HCT116 (cell line): Measurements from ENCODE around the gene MANSC4. TPM values are rescaled to one million over a fixed set of nuclear protein-coding genes. Genes with fewer than 3 reads are reported as not detected.

Source experiments
- ATAC-seq: fragments of 200-7000 bp; cut with Tn5 transposase; 2 replicates; pipeline ENCODE4 v1.9.1; 2020; ENCODE audit warnings: mild to moderate bottlenecking, moderate library complexity
- BruUV-seq: library from RNA; stranded (reverse); fragments of 400-500 nt; replicated peaks from 2 replicates; lab custom pipeline; 2021; lab: Mats Ljungman, UMichigan
- CTCF ChIA-PET: fragments of 300-600 bp; sonication (Branson Sonifier 250); formaldehyde crosslinking; loops from one replicate; lab custom pipeline; 2021; ENCODE audit warnings: antibody characterized with exemption; lab: Charles Lee
- POLR2A ChIA-PET: fragments of 300-600, 350-600 bp; sonication (Branson Sonifier 250); formaldehyde crosslinking; loops from one replicate; lab custom pipeline; 2021; ENCODE audit warnings: antibody characterized with exemption; lab: Charles Lee
- RAD21 ChIA-PET, 2 experiments: fragments of 300-600 bp; sonication (Branson Sonifier 250); formaldehyde crosslinking; loops; one replicate each; lab custom pipeline; 2023; ENCODE audit warnings: low total read pairs in 2 of 2; ENCODE audit not compliant: uncharacterized antibody in 2 of 2, unreplicated experiment in 2 of 2, low non-redundant PET in 1 of 2; lab: Charles Lee
- DNase-seq: peaks from one replicate; pipeline ENCODE4 v3.0.0-alpha.2; 2010; ENCODE audit warnings: low read depth, low spot score
- H2AFZ ChIP-seq: fragments of 200-600 bp; shearing (Covaris generic), sonication (generic); 2 replicates; pipeline ENCODE4 v1.6.1; 2017; ENCODE audit warnings: low read depth, mixed run types, mixed read lengths, antibody characterized with exemption, low read length; ENCODE audit not compliant: poor library complexity, severe bottlenecking
- H3K27ac ChIP-seq: 2 replicates; pipeline ENCODE4 v1.5.1; 2012; ENCODE audit warnings: low read depth, low read length
- H3K27me3 ChIP-seq: fragments of 200-600 bp; sonication (generic); 2 replicates; pipeline ENCODE4 v1.6.1; 2016; ENCODE audit warnings: mixed run types, low read length, mixed read lengths; ENCODE audit not compliant: insufficient read depth
- H3K36me3 ChIP-seq, 2 experiments: fragments of 200-500 bp in 1 of 2; fragments of 200-600 bp in 1 of 2; sonication (Bioruptor generic) in 1 of 2; sonication (generic) in 1 of 2; 2 replicates each; pipeline versions ENCODE4 v1.5.1 to v1.6.1; 2014 to 2016; ENCODE audit warnings: low read length in 2 of 2, inconsistent platforms in 1 of 2, mixed read lengths in 1 of 2, mixed run types in 1 of 2; ENCODE audit not compliant: insufficient read depth in 2 of 2, control insufficient read depth in 1 of 2
- H3K4me1 ChIP-seq, 2 experiments: fragments of 200-600 bp in 1 of 2; sonication (generic) in 1 of 2; 2 replicates each; pipeline versions ENCODE4 v1.5.1 to v1.6.1; 2012 to 2017; ENCODE audit warnings: low read length in 2 of 2, inconsistent platforms in 1 of 2, mild to moderate bottlenecking in 1 of 2, mixed read lengths in 1 of 2, mixed run types in 1 of 2, moderate library complexity in 1 of 2; ENCODE audit not compliant: insufficient read depth in 2 of 2, control insufficient read depth in 1 of 2
- H3K4me2 ChIP-seq: fragments of 200-600 bp; sonication (generic); 2 replicates; pipeline ENCODE4 v1.6.1; 2017; ENCODE audit warnings: mixed run types, low read length, mixed read lengths
- H3K4me3 ChIP-seq, 2 experiments: fragments of 200-600 bp in 1 of 2; sonication (generic) in 1 of 2; replicated peaks in 1 of 2; 2 replicates each; pipeline ENCODE4 v1.5.1; 2011 to 2016; ENCODE audit warnings: low read length in 2 of 2, control low read depth in 1 of 2, low read depth in 1 of 2, mild to moderate bottlenecking in 1 of 2, mixed read lengths in 1 of 2, mixed run types in 1 of 2
- H3K79me2 ChIP-seq: fragments of 200-600 bp; sonication (generic); 2 replicates; pipeline ENCODE4 v1.6.1; 2017; ENCODE audit warnings: mild to moderate bottlenecking, mixed run types, low read length, moderate library complexity, mixed read lengths; ENCODE audit not compliant: insufficient read depth
- H3K9ac ChIP-seq: fragments of 200-600 bp; sonication (generic); 2 replicates; pipeline ENCODE4 v1.6.1; 2016; ENCODE audit warnings: low read length, mixed read lengths
- H3K9me2 ChIP-seq: fragments of 200-600 bp; sonication (generic), shearing (Covaris generic); 2 replicates; pipeline ENCODE4 v1.6.1; 2017; ENCODE audit warnings: mixed run types, mild to moderate bottlenecking, moderate library complexity; ENCODE audit not compliant: insufficient read depth
- H3K9me3 ChIP-seq, 2 experiments: fragments of 200-500 bp in 1 of 2; fragments of 200-600 bp in 1 of 2; sonication (Bioruptor generic) in 1 of 2; sonication (generic) in 1 of 2; 2 replicates each; pipeline ENCODE4 v1.6.1; 2014 to 2017; ENCODE audit warnings: low read length in 2 of 2, mixed read lengths in 2 of 2, inconsistent platforms in 1 of 2, low read depth in 1 of 2, mild to moderate bottlenecking in 1 of 2, mixed run types in 1 of 2, moderate library complexity in 1 of 2; ENCODE audit not compliant: control insufficient read depth in 1 of 2, insufficient read depth in 1 of 2
- H4K20me1 ChIP-seq: fragments of 200-600 bp; sonication (generic), shearing (Covaris generic); 2 replicates; pipeline ENCODE4 v1.6.1; 2017; ENCODE audit warnings: mixed run types, mild to moderate bottlenecking, moderate library complexity; ENCODE audit not compliant: insufficient read depth
- ATF3 ChIP-seq: IDR thresholded peaks from 2 replicates; pipeline ENCODE4 v1.6.1; 2012
- CBX3 ChIP-seq: IDR thresholded peaks from 2 replicates; pipeline ENCODE4 v1.6.1; 2012; ENCODE audit warnings: low read depth
- CEBPB ChIP-seq: IDR thresholded peaks from 2 replicates; pipeline ENCODE4 v1.6.1; 2012; ENCODE audit warnings: low read depth
- EGR1 ChIP-seq: IDR thresholded peaks from 2 replicates; pipeline ENCODE4 v1.6.1; 2012; ENCODE audit warnings: low read depth
- EZH2 ChIP-seq: fragments of 200-600 bp; sonication (generic); IDR thresholded peaks from 2 replicates; pipeline ENCODE4 v1.6.1; 2017; ENCODE audit warnings: antibody characterized with exemption, mixed run types
- EZH2phosphoT487 ChIP-seq: fragments of 200-600 bp; IDR thresholded peaks from 2 replicates; pipeline ENCODE4 v1.6.1; 2018; ENCODE audit warnings: antibody characterized with exemption, borderline replicate concordance
- FOSL1 ChIP-seq: IDR thresholded peaks from 2 replicates; pipeline ENCODE4 v1.6.1; 2012; ENCODE audit warnings: low read depth
- JUND ChIP-seq: IDR thresholded peaks from 2 replicates; pipeline ENCODE4 v1.6.1; 2012
- POLR2A ChIP-seq: IDR thresholded peaks from 2 replicates; pipeline ENCODE4 v1.7.0; 2011; ENCODE audit warnings: borderline replicate concordance; ENCODE audit not compliant: insufficient read depth, insufficient read length; ENCODE audit errors: extremely low read depth
- RAD21 ChIP-seq: IDR thresholded peaks from 2 replicates; pipeline ENCODE4 v1.6.1; 2012; ENCODE audit warnings: low read depth, mild to moderate bottlenecking
- SIN3A ChIP-seq: IDR thresholded peaks from 2 replicates; pipeline ENCODE4 v1.6.1; 2012; ENCODE audit warnings: low read depth
- SP1 ChIP-seq: IDR thresholded peaks from 2 replicates; pipeline ENCODE4 v1.6.1; 2012; ENCODE audit warnings: low read depth
- SRF ChIP-seq: IDR thresholded peaks from 2 replicates; pipeline ENCODE4 v1.6.1; 2012; ENCODE audit warnings: low read depth
- TCF7L2 ChIP-seq: IDR thresholded peaks from 2 replicates; pipeline ENCODE4 v1.7.0; 2011; ENCODE audit warnings: borderline replicate concordance, inconsistent platforms; ENCODE audit not compliant: insufficient read depth, insufficient read length; ENCODE audit errors: extremely low read depth
- YY1 ChIP-seq: IDR thresholded peaks from 2 replicates; pipeline ENCODE4 v1.6.1; 2011; ENCODE audit warnings: low read length, low read depth, moderate library complexity, mild to moderate bottlenecking; ENCODE audit not compliant: insufficient replicate concordance; ENCODE audit errors: extremely low read depth
- ZFX ChIP-seq: fragments of 450-650 bp; IDR thresholded peaks from 2 replicates; pipeline ENCODE4 v1.6.1; 2017
- intact Hi-C: fragments of 100-400 bp; cut with micrococcal nuclease; formaldehyde crosslinking; loops from 2 replicates; pipeline ENCODE4 v1.10.0; 2022
- total RNA-seq: library from RNA; stranded (reverse); gene quantifications from one replicate; pipeline ENCODE4 v1.2.1, GENCODE V29; 2021; ENCODE audit not compliant: unreplicated experiment
- TF ChIP-seq, protein P1 (sequence below): IDR thresholded peaks from 2 replicates; pipeline ENCODE4 v1.6.1; 2012
- TF ChIP-seq, protein P2 (sequence below), 3 experiments: fragments of 200-600 bp in 1 of 3; sonication (generic) in 1 of 3; IDR thresholded peaks in 2 of 3; conservative IDR thresholded peaks in 1 of 3; 2 replicates each; pipeline ENCODE4 v1.5.1; 2012 to 2017; ENCODE audit warnings: low read depth in 2 of 3, low read length in 2 of 3, antibody characterized with exemption in 1 of 3, borderline replicate concordance in 1 of 3, control low read depth in 1 of 3, mild to moderate bottlenecking in 1 of 3, mixed read lengths in 1 of 3, mixed run types in 1 of 3, moderate library complexity in 1 of 3; ENCODE audit not compliant: insufficient read depth in 1 of 3
- TF ChIP-seq, protein P3 (sequence below): IDR thresholded peaks from 2 replicates; pipeline ENCODE4 v1.6.1; 2012; ENCODE audit warnings: low read depth

The MANSC4 gene
- total RNA-seq, 1 experiment from 2014 or later: not detected

- TF ChIP-seq SP1 (no peak), FOSL1 (no peak), SIN3A (no peak), POLR2A (no peak), TCF7L2 (no peak), CBX3 (no peak), RAD21 (no peak), CEBPB (no peak), SRF (no peak), ATF3 (no peak), JUND (no peak), ZFX (no peak), EGR1 (no peak), YY1 (no peak), EZH2phosphoT487 (no peak), EZH2 (no peak)
- TF ChIP-seq, protein P1, sequence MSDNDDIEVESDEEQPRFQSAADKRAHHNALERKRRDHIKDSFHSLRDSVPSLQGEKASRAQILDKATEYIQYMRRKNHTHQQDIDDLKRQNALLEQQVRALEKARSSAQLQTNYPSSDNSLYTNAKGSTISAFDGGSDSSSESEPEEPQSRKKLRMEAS: no peak
- TF ChIP-seq, protein P2, sequence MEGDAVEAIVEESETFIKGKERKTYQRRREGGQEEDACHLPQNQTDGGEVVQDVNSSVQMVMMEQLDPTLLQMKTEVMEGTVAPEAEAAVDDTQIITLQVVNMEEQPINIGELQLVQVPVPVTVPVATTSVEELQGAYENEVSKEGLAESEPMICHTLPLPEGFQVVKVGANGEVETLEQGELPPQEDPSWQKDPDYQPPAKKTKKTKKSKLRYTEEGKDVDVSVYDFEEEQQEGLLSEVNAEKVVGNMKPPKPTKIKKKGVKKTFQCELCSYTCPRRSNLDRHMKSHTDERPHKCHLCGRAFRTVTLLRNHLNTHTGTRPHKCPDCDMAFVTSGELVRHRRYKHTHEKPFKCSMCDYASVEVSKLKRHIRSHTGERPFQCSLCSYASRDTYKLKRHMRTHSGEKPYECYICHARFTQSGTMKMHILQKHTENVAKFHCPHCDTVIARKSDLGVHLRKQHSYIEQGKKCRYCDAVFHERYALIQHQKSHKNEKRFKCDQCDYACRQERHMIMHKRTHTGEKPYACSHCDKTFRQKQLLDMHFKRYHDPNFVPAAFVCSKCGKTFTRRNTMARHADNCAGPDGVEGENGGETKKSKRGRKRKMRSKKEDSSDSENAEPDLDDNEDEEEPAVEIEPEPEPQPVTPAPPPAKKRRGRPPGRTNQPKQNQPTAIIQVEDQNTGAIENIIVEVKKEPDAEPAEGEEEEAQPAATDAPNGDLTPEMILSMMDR (IDR thresholded peaks at IDR 0.05 in 2 of 3, conservative IDR thresholded peaks at IDR 0.05 in 1 of 3; ENCODE audit: borderline replicate concordance in 1 of 3, insufficient read depth in 1 of 3, low read depth in 2 of 3, low read length in 2 of 3): no peak
- TF ChIP-seq, protein P3, sequence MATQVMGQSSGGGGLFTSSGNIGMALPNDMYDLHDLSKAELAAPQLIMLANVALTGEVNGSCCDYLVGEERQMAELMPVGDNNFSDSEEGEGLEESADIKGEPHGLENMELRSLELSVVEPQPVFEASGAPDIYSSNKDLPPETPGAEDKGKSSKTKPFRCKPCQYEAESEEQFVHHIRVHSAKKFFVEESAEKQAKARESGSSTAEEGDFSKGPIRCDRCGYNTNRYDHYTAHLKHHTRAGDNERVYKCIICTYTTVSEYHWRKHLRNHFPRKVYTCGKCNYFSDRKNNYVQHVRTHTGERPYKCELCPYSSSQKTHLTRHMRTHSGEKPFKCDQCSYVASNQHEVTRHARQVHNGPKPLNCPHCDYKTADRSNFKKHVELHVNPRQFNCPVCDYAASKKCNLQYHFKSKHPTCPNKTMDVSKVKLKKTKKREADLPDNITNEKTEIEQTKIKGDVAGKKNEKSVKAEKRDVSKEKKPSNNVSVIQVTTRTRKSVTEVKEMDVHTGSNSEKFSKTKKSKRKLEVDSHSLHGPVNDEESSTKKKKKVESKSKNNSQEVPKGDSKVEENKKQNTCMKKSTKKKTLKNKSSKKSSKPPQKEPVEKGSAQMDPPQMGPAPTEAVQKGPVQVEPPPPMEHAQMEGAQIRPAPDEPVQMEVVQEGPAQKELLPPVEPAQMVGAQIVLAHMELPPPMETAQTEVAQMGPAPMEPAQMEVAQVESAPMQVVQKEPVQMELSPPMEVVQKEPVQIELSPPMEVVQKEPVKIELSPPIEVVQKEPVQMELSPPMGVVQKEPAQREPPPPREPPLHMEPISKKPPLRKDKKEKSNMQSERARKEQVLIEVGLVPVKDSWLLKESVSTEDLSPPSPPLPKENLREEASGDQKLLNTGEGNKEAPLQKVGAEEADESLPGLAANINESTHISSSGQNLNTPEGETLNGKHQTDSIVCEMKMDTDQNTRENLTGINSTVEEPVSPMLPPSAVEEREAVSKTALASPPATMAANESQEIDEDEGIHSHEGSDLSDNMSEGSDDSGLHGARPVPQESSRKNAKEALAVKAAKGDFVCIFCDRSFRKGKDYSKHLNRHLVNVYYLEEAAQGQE: no peak
- Histone ChIP-seq H3K9me2 (no peaks in the 10 kb centered on the region), H3K27me3 (no peaks in the 10 kb centered on the region), H3K9ac (no peak overlapping the region), H3K4me1 (no peaks in the 10 kb centered on the region), H3K4me3 (no peak overlapping the region), H3K27ac (no peak overlapping the region), H2AFZ (no peak overlapping the region), H3K79me2 (peaks cover 28% of the 10 kb centered on the region), H3K9me3 (no peaks in the 10 kb centered on the region), H3K36me3 (peaks cover 7 to 22% of the 10 kb centered on the region in 2 experiments; a peak in 3 of 4 replicates), H3K4me2 (no peak overlapping the region), H4K20me1 (no peaks in the 10 kb centered on the region; the same call in 1 of the 2 replicates)
- POLR2A ChIA-PET: no interaction called here
- intact Hi-C loops: no loop called here
- BruUV-seq: no TSS peak
- DNase-seq (no peak), ATAC-seq (no peak)
- RAD21 ChIA-PET: no interaction called here
- CTCF ChIA-PET: interaction anchor here (0.6 to 1.2 kb wide), 2 partner anchors 10 to 19 kb away, joined by 3 to 5 read pairs; no protein-coding TSS in a partner anchor
Observed at GRCh38 chr12:27723212-27723611, 56.8 kb downstream of the MANSC4 start.
